DND-41 (cell line): ENCODE data around the gene ELL.

Experiments used
- EZH2 ChIP-seq: IDR thresholded peaks from 3 replicates; pipeline ENCODE4 v1.6.1; 2012; ENCODE audit warnings: borderline replicate concordance, low read depth, mild to moderate bottlenecking, moderate library complexity, low read length, inconsistent platforms; ENCODE audit not compliant: severe bottlenecking
- TF ChIP-seq, protein P1 (sequence below): IDR thresholded peaks from 2 replicates; pipeline ENCODE4 v1.5.1; 2012; ENCODE audit warnings: borderline replicate concordance, low read length, moderate library complexity, mild to moderate bottlenecking; ENCODE audit not compliant: poor library complexity, severe bottlenecking; ENCODE audit errors: extremely low read depth

GRCh38 chr19:18510216-18510615 is 11.7 kb downstream of the ELL start:
- TF ChIP-seq, protein P1, sequence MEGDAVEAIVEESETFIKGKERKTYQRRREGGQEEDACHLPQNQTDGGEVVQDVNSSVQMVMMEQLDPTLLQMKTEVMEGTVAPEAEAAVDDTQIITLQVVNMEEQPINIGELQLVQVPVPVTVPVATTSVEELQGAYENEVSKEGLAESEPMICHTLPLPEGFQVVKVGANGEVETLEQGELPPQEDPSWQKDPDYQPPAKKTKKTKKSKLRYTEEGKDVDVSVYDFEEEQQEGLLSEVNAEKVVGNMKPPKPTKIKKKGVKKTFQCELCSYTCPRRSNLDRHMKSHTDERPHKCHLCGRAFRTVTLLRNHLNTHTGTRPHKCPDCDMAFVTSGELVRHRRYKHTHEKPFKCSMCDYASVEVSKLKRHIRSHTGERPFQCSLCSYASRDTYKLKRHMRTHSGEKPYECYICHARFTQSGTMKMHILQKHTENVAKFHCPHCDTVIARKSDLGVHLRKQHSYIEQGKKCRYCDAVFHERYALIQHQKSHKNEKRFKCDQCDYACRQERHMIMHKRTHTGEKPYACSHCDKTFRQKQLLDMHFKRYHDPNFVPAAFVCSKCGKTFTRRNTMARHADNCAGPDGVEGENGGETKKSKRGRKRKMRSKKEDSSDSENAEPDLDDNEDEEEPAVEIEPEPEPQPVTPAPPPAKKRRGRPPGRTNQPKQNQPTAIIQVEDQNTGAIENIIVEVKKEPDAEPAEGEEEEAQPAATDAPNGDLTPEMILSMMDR, result no peak
- TF ChIP-seq EZH2, result no peak
